Type B pancreatic cell (in vitro differentiated cells): ENCODE data around the gene PPP1R13B. TPM values are rescaled to one million over a fixed set of nuclear protein-coding genes. Genes with fewer than 3 reads are reported as not detected.

ENCODE experiments used
- DNase-seq: peaks from one replicate; pipeline ENCODE4 v3.0.0; 2021; ENCODE audit warnings: mixed read lengths; ENCODE audit not compliant: unreplicated experiment; ENCODE audit errors: extremely low spot score
- H3K27ac Mint-ChIP-seq: 2 replicates; pipeline ENCODE4 v1.8.0; 2021; ENCODE audit warnings: mild to moderate bottlenecking, mixed read lengths
- H3K27me3 Mint-ChIP-seq: 2 replicates; pipeline ENCODE4 v1.8.0; 2021; ENCODE audit warnings: mixed read lengths
- H3K36me3 Mint-ChIP-seq: 2 replicates; pipeline ENCODE4 v1.8.0; 2021; ENCODE audit warnings: mixed read lengths
- H3K4me1 Mint-ChIP-seq: one replicate; pipeline ENCODE4 v1.8.0; 2021; ENCODE audit warnings: mixed read lengths; ENCODE audit not compliant: unreplicated experiment
- H3K4me3 Mint-ChIP-seq: 2 replicates; pipeline ENCODE4 v1.8.0; 2021; ENCODE audit warnings: mild to moderate bottlenecking, mixed read lengths
- H3K9me3 Mint-ChIP-seq: 2 replicates; pipeline ENCODE4 v1.8.0; 2021; ENCODE audit warnings: mixed read lengths
- total RNA-seq: library from RNA; stranded (reverse); gene quantifications from 2 replicates; pipeline ENCODE4 v1.2.1, GENCODE V29; 2021; ENCODE audit warnings: low replicate concordance
- TF ChIP-seq, protein P1 (sequence below): fragments of 200-600 bp; sonication (generic); conservative IDR thresholded peaks from 2 replicates; pipeline ENCODE4 v1.5.0; 2021; ENCODE audit warnings: antibody characterized with exemption, mild to moderate bottlenecking

The PPP1R13B gene
- total RNA-seq, 1 donor from 2014 or later = 20.4 TPM

DNA sequence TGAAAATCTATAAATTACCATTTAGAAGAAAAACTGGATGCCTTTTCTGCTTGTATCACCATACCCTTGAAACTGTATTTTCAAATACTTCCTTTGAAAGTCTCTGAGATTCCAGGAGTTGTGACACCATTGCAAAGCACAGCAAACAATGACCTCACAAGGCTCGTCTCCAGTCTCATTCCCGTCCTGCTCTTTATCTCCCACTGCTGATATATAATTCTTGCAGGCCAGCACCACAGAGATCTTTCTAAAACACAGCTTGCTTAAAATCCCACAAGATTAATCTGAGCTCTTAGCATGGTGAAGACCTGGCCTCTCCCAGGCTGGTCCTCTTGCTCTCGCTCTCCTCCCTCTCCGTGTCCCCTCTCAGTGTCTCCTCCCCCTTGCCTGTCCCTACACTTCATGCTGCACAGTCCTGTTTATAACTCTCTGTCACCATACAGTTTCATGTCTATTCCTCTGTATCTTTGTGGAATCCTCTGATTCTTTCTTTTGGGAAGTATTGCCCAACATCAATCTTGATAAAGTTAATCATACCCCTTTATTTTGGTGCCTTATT is 80.0 kb downstream of the PPP1R13B start:
- Mint-ChIP-seq H3K9me3 (no peaks in the 10 kb centered on the region), H3K27ac (no peak overlapping the region), H3K4me1 (peaks cover 4% of the 10 kb centered on the region), H3K36me3 (peaks cover 17% of the 10 kb centered on the region), H3K4me3 (no peak overlapping the region), H3K27me3 (no peaks in the 10 kb centered on the region)
- no peak for DNase-seq
- TF ChIP-seq, protein P1, sequence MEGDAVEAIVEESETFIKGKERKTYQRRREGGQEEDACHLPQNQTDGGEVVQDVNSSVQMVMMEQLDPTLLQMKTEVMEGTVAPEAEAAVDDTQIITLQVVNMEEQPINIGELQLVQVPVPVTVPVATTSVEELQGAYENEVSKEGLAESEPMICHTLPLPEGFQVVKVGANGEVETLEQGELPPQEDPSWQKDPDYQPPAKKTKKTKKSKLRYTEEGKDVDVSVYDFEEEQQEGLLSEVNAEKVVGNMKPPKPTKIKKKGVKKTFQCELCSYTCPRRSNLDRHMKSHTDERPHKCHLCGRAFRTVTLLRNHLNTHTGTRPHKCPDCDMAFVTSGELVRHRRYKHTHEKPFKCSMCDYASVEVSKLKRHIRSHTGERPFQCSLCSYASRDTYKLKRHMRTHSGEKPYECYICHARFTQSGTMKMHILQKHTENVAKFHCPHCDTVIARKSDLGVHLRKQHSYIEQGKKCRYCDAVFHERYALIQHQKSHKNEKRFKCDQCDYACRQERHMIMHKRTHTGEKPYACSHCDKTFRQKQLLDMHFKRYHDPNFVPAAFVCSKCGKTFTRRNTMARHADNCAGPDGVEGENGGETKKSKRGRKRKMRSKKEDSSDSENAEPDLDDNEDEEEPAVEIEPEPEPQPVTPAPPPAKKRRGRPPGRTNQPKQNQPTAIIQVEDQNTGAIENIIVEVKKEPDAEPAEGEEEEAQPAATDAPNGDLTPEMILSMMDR = no peak

DNA sequence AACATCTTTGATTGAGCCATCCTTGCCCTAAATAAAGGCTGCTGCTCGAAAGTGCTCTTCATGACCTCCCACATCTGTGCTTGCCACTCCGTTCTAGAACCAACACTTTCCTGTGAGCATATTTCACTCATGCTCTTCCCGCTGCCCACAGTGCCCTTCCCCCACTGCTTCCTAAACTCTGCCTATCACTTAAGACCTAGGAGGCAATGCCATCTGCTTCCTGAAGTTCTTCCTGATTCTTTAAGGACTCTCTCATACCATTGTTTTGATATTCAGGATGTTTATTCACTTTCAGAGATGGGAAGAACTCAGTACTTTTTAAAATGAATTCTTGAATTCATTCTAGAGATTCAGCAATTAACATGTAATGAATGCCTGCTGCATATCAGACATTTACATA is 81.8 kb downstream of the PPP1R13B start:
- Mint-ChIP-seq H3K4me1 (peaks cover 12% of the 10 kb centered on the region), H3K27me3 (no peaks in the 10 kb centered on the region), H3K27ac (no peak overlapping the region), H3K9me3 (no peaks in the 10 kb centered on the region), H3K36me3 (peaks cover 12% of the 10 kb centered on the region), H3K4me3 (no peak overlapping the region)
- DNase-seq = no peak
- TF ChIP-seq, protein P1 = no peak

GRCh38 chr14:103763730-103764488 is 83.5 kb downstream of the PPP1R13B start:
- no peak overlapping the region for H3K27ac Mint-ChIP-seq
- TF ChIP-seq, protein P1 = no peak
- H3K27me3 Mint-ChIP-seq = no peaks in the 10 kb centered on the region
- H3K9me3 Mint-ChIP-seq = no peaks in the 10 kb centered on the region
- no peak for DNase-seq
- H3K4me1 Mint-ChIP-seq = peaks cover 15% of the 10 kb centered on the region
- peaks cover 12% of the 10 kb centered on the region for H3K36me3 Mint-ChIP-seq
- H3K4me3 Mint-ChIP-seq = no peak overlapping the region

GRCh38 chr14:103762541-103762940 is 84.8 kb downstream of the PPP1R13B start:
- H3K4me3 Mint-ChIP-seq = no peak overlapping the region
- DNase-seq = no peak
- no peaks in the 10 kb centered on the region for H3K9me3 Mint-ChIP-seq
- H3K27ac Mint-ChIP-seq = no peak overlapping the region
- H3K27me3 Mint-ChIP-seq = no peaks in the 10 kb centered on the region
- H3K4me1 Mint-ChIP-seq = peaks cover 15% of the 10 kb centered on the region
- peaks cover 10% of the 10 kb centered on the region for H3K36me3 Mint-ChIP-seq
- TF ChIP-seq, protein P1 = no peak

GRCh38 chr14:103762036-103762435 is 85.3 kb downstream of the PPP1R13B start:
- peaks cover 7% of the 10 kb centered on the region for H3K36me3 Mint-ChIP-seq

More at GRCh38 chr14:103762036-103762435, 85.3 kb downstream of the PPP1R13B start:
- Mint-ChIP-seq H3K27me3 (no peaks in the 10 kb centered on the region), H3K27ac (no peak overlapping the region), H3K4me3 (no peak overlapping the region), H3K4me1 (peaks cover 15% of the 10 kb centered on the region), H3K9me3 (no peaks in the 10 kb centered on the region)
- DNase-seq = no peak
- TF ChIP-seq, protein P1 = no peak
